GM23248 (cell line): ENCODE measurements around the gene ATP2A3.

Experiments used
- EZH2 ChIP-seq: fragments of 200-600 bp; sonication (generic); IDR thresholded peaks from 2 replicates; pipeline ENCODE4 v1.6.1; 2018; ENCODE audit warnings: antibody characterized with exemption, mild to moderate bottlenecking; ENCODE audit not compliant: insufficient read depth, poor library complexity, severe bottlenecking
- EZH2phosphoT487 ChIP-seq: fragments of 200-600 bp; sonication (generic); IDR thresholded peaks from 2 replicates; pipeline ENCODE4 v1.6.1; 2018; ENCODE audit warnings: antibody characterized with exemption, moderate library complexity, mild to moderate bottlenecking, low read depth; ENCODE audit not compliant: insufficient read depth

DNA sequence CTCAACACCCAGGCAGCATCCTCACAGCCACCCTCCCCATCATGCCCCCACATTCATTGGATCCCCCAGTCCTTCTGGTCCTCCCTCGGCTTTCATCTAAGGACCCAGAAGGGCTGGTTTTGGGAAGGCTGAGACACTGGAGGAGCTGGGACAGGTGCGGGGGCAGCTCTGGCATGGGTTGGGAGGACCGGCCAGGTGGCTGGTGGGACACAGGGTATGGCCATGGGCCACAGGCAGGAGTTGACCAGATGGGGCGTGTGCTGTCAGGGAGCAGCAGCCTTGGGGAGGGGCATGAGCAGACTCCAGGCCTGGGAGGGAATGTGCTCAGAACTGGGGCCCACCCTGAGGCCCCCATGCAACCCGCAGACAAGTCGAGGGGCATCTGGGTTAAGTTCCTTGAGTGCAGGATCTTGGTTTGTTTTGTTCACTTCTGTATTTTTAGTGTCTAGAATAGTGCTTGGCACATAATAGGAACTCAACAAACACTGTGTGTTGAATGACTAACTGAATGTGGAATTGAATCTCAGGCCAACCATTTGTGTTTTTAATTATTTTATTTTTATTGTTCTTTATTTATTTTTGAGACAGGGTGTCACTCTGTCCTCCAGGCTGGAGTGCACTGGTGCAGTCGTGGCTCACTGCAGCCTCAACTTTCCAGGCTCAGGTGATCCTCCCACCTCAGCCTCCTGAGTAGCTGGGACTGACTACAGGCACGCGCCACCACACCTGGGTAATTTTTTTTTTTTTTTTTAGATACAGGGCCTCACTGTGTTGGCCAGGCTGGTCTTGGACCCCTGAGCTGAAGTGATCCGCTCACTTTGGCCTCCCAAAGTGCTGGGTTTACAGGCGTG lies 53.6 kb downstream of the ATP2A3 start:
- TF ChIP-seq EZH2 (no peak), EZH2phosphoT487 (no peak)
